NCI-H510A (cell line): ENCODE results near the gene KCTD2.
A peak's percentile ranks its signal among the peaks of the same experiment; 100 is the strongest.

Experiments
- DNase-seq: peaks from one replicate; lab custom pipeline; 2025; lab: John Stamatoyannopoulos, UW

Gene KCTD2

GRCh38 chr17:75099881-75100595 is 53.0 kb downstream of the KCTD2 start:
- DNase-seq: no peak

- DNase-seq: no peak
Observed at GRCh38 chr17:75102385-75102821, 55.4 kb downstream of the KCTD2 start.

GRCh38 chr17:75103601-75104554 is 56.9 kb downstream of the KCTD2 start:
- DNase-seq: no peak

GRCh38 chr17:75105126-75106080 is 58.4 kb downstream of the KCTD2 start:
- DNase-seq: peak; percentile 55

GRCh38 chr17:75108193-75108592 is 61.2 kb downstream of the KCTD2 start:
- DNase-seq: no peak

GRCh38 chr17:75109046-75109406 is 62.0 kb downstream of the KCTD2 start:
- no peak for DNase-seq

- peak; percentile 78 for DNase-seq
Observed at GRCh38 chr17:75109407-75110233, 62.6 kb downstream of the KCTD2 start, which contains the start of gene ARMC7. Gene ARMC7, plus strand, starts transcription at chr17:75109969. Its CDS starts 320 bp downstream, at chr17:75110289.

- no peak for DNase-seq
Observed at GRCh38 chr17:75110234-75110937, 63.4 kb downstream of the KCTD2 start.

- no peak for DNase-seq
Observed at GRCh38 chr17:75111777-75112335, 64.8 kb downstream of the KCTD2 start.

- peak; percentile 57 for DNase-seq
Observed at GRCh38 chr17:75113798-75114551, 67.0 kb downstream of the KCTD2 start.

- DNase-seq: no peak
Observed at GRCh38 chr17:75114552-75115314, 67.7 kb downstream of the KCTD2 start.
